ENCODE data around the gene AXL. TPM values are rescaled to one million over a fixed set of nuclear protein-coding genes. Genes with fewer than 3 reads are reported as not detected.

The AXL gene
- total and polyA plus RNA-seq, 9 of the 15 experiments (the other 6 are each of a cell fraction or from before 2014, with no cell fraction given) = 0.80 to 6.6 (median 1.6) TPM

DNA sequence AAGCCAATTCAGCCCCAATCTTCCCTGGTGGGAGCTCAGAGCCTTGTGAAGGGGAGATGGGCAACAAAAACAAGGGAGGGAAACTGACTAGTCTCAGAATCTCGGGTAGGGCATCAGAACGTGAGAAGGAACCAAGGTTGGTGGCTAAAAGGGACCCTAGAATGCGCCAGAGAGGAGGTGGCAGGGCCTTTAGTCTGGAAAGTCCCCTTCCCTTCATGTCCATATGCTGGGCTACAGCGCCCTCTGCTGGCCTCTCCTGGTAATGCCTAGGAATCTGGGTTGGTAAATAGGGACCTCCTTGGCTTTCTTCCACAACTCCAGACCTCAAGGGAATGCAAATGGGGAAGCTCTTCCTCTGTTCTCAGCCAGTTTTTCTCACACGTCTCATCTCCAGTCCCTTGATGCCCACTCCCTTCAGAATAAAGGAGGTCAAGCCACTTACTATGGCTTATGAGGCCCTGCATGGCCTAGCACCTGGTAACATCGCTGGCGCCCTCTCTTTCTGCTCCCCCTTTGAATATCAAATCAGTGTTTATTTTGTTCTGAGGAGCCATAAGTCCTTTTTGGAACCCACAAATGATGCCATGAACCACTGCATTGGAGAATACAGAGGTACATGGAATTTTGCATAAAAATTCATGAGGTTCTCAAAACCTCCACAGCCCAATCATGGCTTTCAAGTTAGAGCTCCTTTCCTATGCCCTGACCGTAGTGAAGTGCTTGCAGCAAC lies 89.6 kb downstream of the AXL start (continued):
- TF ChIP-seq, protein P1, sequence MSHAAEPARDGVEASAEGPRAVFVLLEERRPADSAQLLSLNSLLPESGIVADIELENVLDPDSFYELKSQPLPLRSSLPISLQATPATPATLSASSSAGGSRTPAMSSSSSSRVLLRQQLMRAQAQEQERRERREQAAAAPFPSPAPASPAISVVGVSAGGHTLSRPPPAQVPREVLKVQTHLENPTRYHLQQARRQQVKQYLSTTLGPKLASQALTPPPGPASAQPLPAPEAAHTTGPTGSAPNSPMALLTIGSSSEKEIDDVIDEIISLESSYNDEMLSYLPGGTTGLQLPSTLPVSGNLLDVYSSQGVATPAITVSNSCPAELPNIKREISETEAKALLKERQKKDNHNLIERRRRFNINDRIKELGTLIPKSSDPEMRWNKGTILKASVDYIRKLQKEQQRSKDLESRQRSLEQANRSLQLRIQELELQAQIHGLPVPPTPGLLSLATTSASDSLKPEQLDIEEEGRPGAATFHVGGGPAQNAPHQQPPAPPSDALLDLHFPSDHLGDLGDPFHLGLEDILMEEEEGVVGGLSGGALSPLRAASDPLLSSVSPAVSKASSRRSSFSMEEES (CRISPR knock-in tag; IDR thresholded peaks at IDR 0.05) = no peak
- no peak for TF ChIP-seq RBM34 (IDR thresholded peaks at IDR 0.05; ENCODE audit: borderline replicate concordance, insufficient read depth, low read length)
- 0 out of 4 replicates have a peak, but pooled peaks of 1 of the 2 experiments have one; percentile 30 for TF ChIP-seq RCOR1 (IDR thresholded peaks at IDR 0.05; ENCODE audit: borderline replicate concordance in 1 of 2, low read depth in 2 of 2, low read length in 2 of 2)
- TF ChIP-seq ZNF263 (CRISPR knock-in tag; IDR thresholded peaks at IDR 0.05; ENCODE audit: borderline replicate concordance) = no peak
- TF ChIP-seq, protein P2, sequence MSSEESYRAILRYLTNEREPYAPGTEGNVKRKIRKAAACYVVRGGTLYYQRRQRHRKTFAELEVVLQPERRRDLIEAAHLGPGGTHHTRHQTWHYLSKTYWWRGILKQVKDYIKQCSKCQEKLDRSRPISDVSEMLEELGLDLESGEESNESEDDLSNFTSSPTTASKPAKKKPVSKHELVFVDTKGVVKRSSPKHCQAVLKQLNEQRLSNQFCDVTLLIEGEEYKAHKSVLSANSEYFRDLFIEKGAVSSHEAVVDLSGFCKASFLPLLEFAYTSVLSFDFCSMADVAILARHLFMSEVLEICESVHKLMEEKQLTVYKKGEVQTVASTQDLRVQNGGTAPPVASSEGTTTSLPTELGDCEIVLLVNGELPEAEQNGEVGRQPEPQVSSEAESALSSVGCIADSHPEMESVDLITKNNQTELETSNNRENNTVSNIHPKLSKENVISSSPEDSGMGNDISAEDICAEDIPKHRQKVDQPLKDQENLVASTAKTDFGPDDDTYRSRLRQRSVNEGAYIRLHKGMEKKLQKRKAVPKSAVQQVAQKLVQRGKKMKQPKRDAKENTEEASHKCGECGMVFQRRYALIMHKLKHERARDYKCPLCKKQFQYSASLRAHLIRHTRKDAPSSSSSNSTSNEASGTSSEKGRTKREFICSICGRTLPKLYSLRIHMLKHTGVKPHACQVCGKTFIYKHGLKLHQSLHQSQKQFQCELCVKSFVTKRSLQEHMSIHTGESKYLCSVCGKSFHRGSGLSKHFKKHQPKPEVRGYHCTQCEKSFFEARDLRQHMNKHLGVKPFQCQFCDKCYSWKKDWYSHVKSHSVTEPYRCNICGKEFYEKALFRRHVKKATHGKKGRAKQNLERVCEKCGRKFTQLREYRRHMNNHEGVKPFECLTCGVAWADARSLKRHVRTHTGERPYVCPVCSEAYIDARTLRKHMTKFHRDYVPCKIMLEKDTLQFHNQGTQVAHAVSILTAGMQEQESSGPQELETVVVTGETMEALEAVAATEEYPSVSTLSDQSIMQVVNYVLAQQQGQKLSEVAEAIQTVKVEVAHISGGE (CRISPR knock-in tag; IDR thresholded peaks at IDR 0.05) = no peak; a peak in 1 of 6 replicates
- no peak for TF ChIP-seq YY1 (IDR thresholded peaks at IDR 0.05; ENCODE audit: borderline replicate concordance in 1 of 3, control insufficient read depth in 1 of 3, extremely low read depth in 1 of 3, insufficient read depth in 3 of 3, insufficient read length in 1 of 3, insufficient replicate concordance in 2 of 3, low read depth in 1 of 3, low read length in 2 of 3)
- TF ChIP-seq MCM2 (IDR thresholded peaks at IDR 0.05; ENCODE audit: low read depth) = no peak
- no peak for TF ChIP-seq POLR2H (tag; IDR thresholded peaks at IDR 0.05; ENCODE audit: low read depth)
- TF ChIP-seq SMARCB1 (IDR thresholded peaks at IDR 0.05; ENCODE audit: insufficient read length, low read depth) = no peak
- TF ChIP-seq SIRT6 (IDR thresholded peaks at IDR 0.05; ENCODE audit: low read depth, low read length) = no peak
- TF ChIP-seq, protein P3, sequence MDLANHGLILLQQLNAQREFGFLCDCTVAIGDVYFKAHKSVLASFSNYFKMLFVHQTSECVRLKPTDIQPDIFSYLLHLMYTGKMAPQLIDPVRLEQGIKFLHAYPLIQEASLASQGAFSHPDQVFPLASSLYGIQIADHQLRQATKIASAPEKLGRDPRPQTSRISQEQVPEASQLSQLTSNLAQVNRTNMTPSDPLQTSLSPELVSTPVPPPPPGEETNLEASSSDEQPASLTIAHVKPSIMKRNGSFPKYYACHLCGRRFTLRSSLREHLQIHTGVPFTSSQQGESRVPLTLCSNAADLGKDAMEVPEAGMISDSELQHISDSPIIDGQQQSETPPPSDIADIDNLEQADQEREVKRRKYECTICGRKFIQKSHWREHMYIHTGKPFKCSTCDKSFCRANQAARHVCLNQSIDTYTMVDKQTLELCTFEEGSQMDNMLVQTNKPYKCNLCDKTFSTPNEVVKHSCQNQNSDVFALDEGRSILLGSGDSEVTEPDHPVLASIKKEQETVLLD (IDR thresholded peaks at IDR 0.05) = no peak
- 0 out of 2 replicates have a peak, but pooled peaks have one; percentile 12 for TF ChIP-seq ESRRA (IDR thresholded peaks at IDR 0.05; ENCODE audit: borderline replicate concordance, low read depth)
- TF ChIP-seq ETS2 (tag; IDR thresholded peaks at IDR 0.05; ENCODE audit: borderline replicate concordance, poor library complexity, severe bottlenecking) = no peak
- TF ChIP-seq SP1 (CRISPR knock-in tag; IDR thresholded peaks at IDR 0.05) = 0 out of 2 replicates have a peak, but pooled peaks have one; percentile 14
- TF ChIP-seq EGR1 (conservative IDR thresholded peaks at IDR 0.05) = no peak
- no peak for TF ChIP-seq HEY1 (CRISPR knock-in tag; IDR thresholded peaks at IDR 0.05; ENCODE audit: borderline replicate concordance)
- TF ChIP-seq POLR2G (IDR thresholded peaks at IDR 0.05; ENCODE audit: low read depth, low read length) = 0 out of 2 replicates have a peak, but pooled peaks have one; percentile 8
- no peak for TF ChIP-seq ZNF830 (CRISPR knock-in tag; IDR thresholded peaks at IDR 0.05)
- no peak for TF ChIP-seq PTRF (tag; IDR thresholded peaks at IDR 0.05)
- no peak for TF ChIP-seq GATAD2B (IDR thresholded peaks at IDR 0.05; ENCODE audit: borderline replicate concordance)
